GM19099 (cell line): Measurements from ENCODE around the gene LRP4.

Experiments
- POLR2A ChIP-seq: IDR thresholded peaks from 3 replicates; pipeline ENCODE4 v1.6.1; 2011; ENCODE audit warnings: low read depth; ENCODE audit not compliant: insufficient read length; ENCODE audit errors: extremely low read depth

Gene LRP4

GRCh38 chr11:46903846-46904245 lies 14.5 kb downstream of the LRP4 start:
- TF ChIP-seq POLR2A: no peak

GRCh38 chr11:46902694-46903093 lies 15.7 kb downstream of the LRP4 start:
- no peak for TF ChIP-seq POLR2A

GRCh38 chr11:46901156-46901555 lies 17.2 kb downstream of the LRP4 start:
- TF ChIP-seq POLR2A: no peak

GRCh38 chr11:46900091-46900746 lies 18.1 kb downstream of the LRP4 start:
- no peak for TF ChIP-seq POLR2A

- no peak for TF ChIP-seq POLR2A
Measured at GRCh38 chr11:46899501-46900025, 18.8 kb downstream of the LRP4 start.

- TF ChIP-seq POLR2A: no peak
Measured at GRCh38 chr11:46898396-46899095, 19.8 kb downstream of the LRP4 start.

- no peak for TF ChIP-seq POLR2A
Measured at GRCh38 chr11:46896719-46897406, 21.5 kb downstream of the LRP4 start.

GRCh38 chr11:46895821-46896220 lies 22.5 kb downstream of the LRP4 start:
- no peak for TF ChIP-seq POLR2A

- TF ChIP-seq POLR2A: no peak
Measured at GRCh38 chr11:46894961-46895360, 23.4 kb downstream of the LRP4 start.

- no peak for TF ChIP-seq POLR2A
Measured at GRCh38 chr11:46894506-46894905, 23.8 kb downstream of the LRP4 start.

- no peak for TF ChIP-seq POLR2A
Measured at GRCh38 chr11:46892838-46893237, 25.5 kb downstream of the LRP4 start.

GRCh38 chr11:46892109-46892508 lies 26.2 kb downstream of the LRP4 start:
- TF ChIP-seq POLR2A: no peak

- no peak for TF ChIP-seq POLR2A
Measured at GRCh38 chr11:46890665-46891064, 27.7 kb downstream of the LRP4 start.

- no peak for TF ChIP-seq POLR2A
Measured at GRCh38 chr11:46889689-46890475, 28.5 kb downstream of the LRP4 start.

GRCh38 chr11:46889251-46889650 lies 29.1 kb downstream of the LRP4 start:
- no peak for TF ChIP-seq POLR2A

GRCh38 chr11:46888636-46889035 lies 29.7 kb downstream of the LRP4 start:
- no peak for TF ChIP-seq POLR2A

- TF ChIP-seq POLR2A: no peak
Measured at GRCh38 chr11:46886211-46886610, 32.1 kb downstream of the LRP4 start.
